Measurements from ENCODE around the gene CNTN4.

Gene CNTN4

DNA sequence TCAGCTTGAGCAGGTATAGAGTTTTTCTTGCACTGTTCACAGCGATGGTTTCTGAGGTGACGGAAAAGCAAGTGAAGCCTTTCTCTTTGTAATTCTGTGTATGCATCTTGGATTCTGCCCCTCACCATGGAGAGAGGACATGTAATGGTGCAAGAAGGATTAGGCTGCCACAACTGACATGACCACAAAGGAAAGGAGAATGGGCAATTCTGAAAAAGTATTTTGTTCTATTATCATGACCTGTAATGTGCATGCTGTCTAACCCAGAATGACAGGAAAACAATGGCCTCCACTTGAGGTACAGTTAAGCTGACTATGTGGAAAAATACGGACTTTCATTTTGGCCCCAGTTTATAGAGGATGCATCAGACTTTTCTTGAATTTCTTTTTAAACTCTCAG, 784.6 kb downstream of the CNTN4 start:
- Histone ChIP-seq H3F3A (ENCODE audit: insufficient read depth, low read length) (no peaks in the 10 kb centered on the region), H3K4me1 (ENCODE audit: low read length) (no peaks in the 10 kb centered on the region), H3K9me3 (replicated peaks; ENCODE audit: insufficient read depth, low read length) (no peaks in the 10 kb centered on the region), H3K4me3 (ENCODE audit: low read length) (no peak overlapping the region), H3K9me2 (replicated peaks; ENCODE audit: insufficient read depth, low read length) (no peaks in the 10 kb centered on the region), H3K79me2 (ENCODE audit: low read length) (no peaks in the 10 kb centered on the region), H3K36me3 (replicated peaks; ENCODE audit: insufficient read depth, low read length) (no peaks in the 10 kb centered on the region), H4K20me1 (ENCODE audit: insufficient read depth, low read length) (no peaks in the 10 kb centered on the region), H3K27ac (ENCODE audit: low read length) (no peak overlapping the region), H3K9ac (ENCODE audit: low read length) (no peak overlapping the region), H3K4me2 (ENCODE audit: low read depth, low read length) (no peak overlapping the region), H2AFZ (ENCODE audit: low read length) (no peak overlapping the region), H3K27me3 (replicated peaks; ENCODE audit: insufficient read depth, low read length) (no peaks in the 10 kb centered on the region)
- no peak for TF ChIP-seq EZH2phosphoT487 (IDR thresholded peaks at IDR 0.05; ENCODE audit: low read length)
- no peak for TF ChIP-seq EZH2 (optimal IDR thresholded peaks at IDR 0.05; ENCODE audit: low read depth, low read length)
- no peak for TF ChIP-seq CTCF (IDR thresholded peaks at IDR 0.05; ENCODE audit: low read length)
- no peak for DNase-seq

- Histone ChIP-seq H3K4me3 (ENCODE audit: low read length) (no peak overlapping the region), H3K4me2 (ENCODE audit: low read depth, low read length) (no peak overlapping the region), H3K36me3 (replicated peaks; ENCODE audit: insufficient read depth, low read length) (no peaks in the 10 kb centered on the region), H3K27me3 (replicated peaks; ENCODE audit: insufficient read depth, low read length) (no peaks in the 10 kb centered on the region), H3F3A (ENCODE audit: insufficient read depth, low read length) (no peaks in the 10 kb centered on the region), H2AFZ (ENCODE audit: low read length) (no peak overlapping the region), H3K9me2 (replicated peaks; ENCODE audit: insufficient read depth, low read length) (no peaks in the 10 kb centered on the region), H3K79me2 (ENCODE audit: low read length) (no peaks in the 10 kb centered on the region), H4K20me1 (ENCODE audit: insufficient read depth, low read length) (no peaks in the 10 kb centered on the region), H3K27ac (ENCODE audit: low read length) (no peak overlapping the region), H3K9me3 (replicated peaks; ENCODE audit: insufficient read depth, low read length) (no peaks in the 10 kb centered on the region), H3K4me1 (ENCODE audit: low read length) (no peaks in the 10 kb centered on the region), H3K9ac (ENCODE audit: low read length) (no peak overlapping the region)
- TF ChIP-seq EZH2phosphoT487 (IDR thresholded peaks at IDR 0.05; ENCODE audit: low read length) (no peak), CTCF (IDR thresholded peaks at IDR 0.05; ENCODE audit: low read length) (no peak), EZH2 (optimal IDR thresholded peaks at IDR 0.05; ENCODE audit: low read depth, low read length) (no peak)
- no peak for DNase-seq
These were observed 789.9 kb downstream of the CNTN4 start for GRCh38 chr3:2888592-2888991.

DNA sequence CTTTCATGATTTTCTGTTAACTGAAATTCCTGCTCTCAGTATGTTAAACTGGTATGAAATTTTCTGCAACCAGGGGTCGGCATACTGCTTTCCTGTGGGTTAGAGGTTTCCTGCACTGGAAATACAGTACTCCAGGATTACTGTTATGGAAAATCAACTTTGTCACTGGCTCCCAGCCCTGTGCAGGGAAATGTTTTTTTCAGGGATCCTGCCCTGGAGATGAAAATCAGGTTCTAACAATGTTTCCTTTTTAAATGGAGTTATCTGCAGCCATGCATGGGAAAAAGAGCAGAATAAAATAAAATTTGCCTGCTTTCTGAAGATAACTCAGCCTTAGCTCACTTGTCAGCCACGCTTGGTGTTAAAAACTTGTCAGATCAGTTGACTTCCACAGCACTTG, 791.1 kb downstream of the CNTN4 start:
- TF ChIP-seq EZH2phosphoT487 (IDR thresholded peaks at IDR 0.05; ENCODE audit: low read length) (no peak), EZH2 (optimal IDR thresholded peaks at IDR 0.05; ENCODE audit: low read depth, low read length) (no peak), CTCF (IDR thresholded peaks at IDR 0.05; ENCODE audit: low read length) (no peak)
- H3K4me1 ChIP-seq (ENCODE audit: low read length), result no peaks in the 10 kb centered on the region
- H3K27ac ChIP-seq (ENCODE audit: low read length), result no peak overlapping the region
- no peak overlapping the region for H2AFZ ChIP-seq (ENCODE audit: low read length)
- DNase-seq, result no peak
- no peak overlapping the region for H3K4me2 ChIP-seq (ENCODE audit: low read depth, low read length)
- H3F3A ChIP-seq (ENCODE audit: insufficient read depth, low read length), result no peaks in the 10 kb centered on the region
- H3K9me3 ChIP-seq (replicated peaks; ENCODE audit: insufficient read depth, low read length), result no peaks in the 10 kb centered on the region
- no peak overlapping the region for H3K9ac ChIP-seq (ENCODE audit: low read length)
- H3K27me3 ChIP-seq (replicated peaks; ENCODE audit: insufficient read depth, low read length), result no peaks in the 10 kb centered on the region
- no peaks in the 10 kb centered on the region for H4K20me1 ChIP-seq (ENCODE audit: insufficient read depth, low read length)
- H3K36me3 ChIP-seq (replicated peaks; ENCODE audit: insufficient read depth, low read length), result no peaks in the 10 kb centered on the region
- no peaks in the 10 kb centered on the region for H3K79me2 ChIP-seq (ENCODE audit: low read length)
- H3K4me3 ChIP-seq (ENCODE audit: low read length), result no peak overlapping the region
- no peaks in the 10 kb centered on the region for H3K9me2 ChIP-seq (replicated peaks; ENCODE audit: insufficient read depth, low read length)
